GM06990 (cell line): ENCODE measurements around the gene HOXA5.

Source experiments
- DNase-seq: peaks from one replicate; pipeline ENCODE4 v3.0.0-alpha.2; 2011; ENCODE audit not compliant: insufficient read length; ENCODE audit errors: extremely low read depth
- H3K27me3 ChIP-seq: replicated peaks from 2 replicates; pipeline ENCODE4 v1.6.0; 2011; ENCODE audit warnings: low read length; ENCODE audit not compliant: control insufficient read depth, insufficient read depth
- H3K36me3 ChIP-seq: 2 replicates; pipeline ENCODE4 v1.5.1; 2011; ENCODE audit warnings: low read length; ENCODE audit not compliant: control insufficient read depth, insufficient read depth
- H3K4me3 ChIP-seq: replicated peaks from 2 replicates; pipeline ENCODE4 v1.5.1; 2011; ENCODE audit warnings: low read depth, mild to moderate bottlenecking, control low read depth, low read length
- CTCF ChIP-seq: IDR thresholded peaks from 2 replicates; pipeline ENCODE4 v1.5.1; 2011; ENCODE audit warnings: low read length, control low read depth, mild to moderate bottlenecking, inconsistent platforms; ENCODE audit not compliant: insufficient read depth, poor library complexity, severe bottlenecking

Gene HOXA5

GRCh38 chr7:27118580-27118979 lies 24.9 kb downstream of the HOXA5 start:
- Histone ChIP-seq H3K36me3 (no peaks in the 10 kb centered on the region), H3K4me3 (no peak overlapping the region), H3K27me3 (no peaks in the 10 kb centered on the region)
- TF ChIP-seq CTCF, result no peak
- no peak for DNase-seq

- no peaks in the 10 kb centered on the region; the same call in 1 of the 2 replicates for H3K27me3 ChIP-seq
- no peak for TF ChIP-seq CTCF
- no peak overlapping the region for H3K4me3 ChIP-seq
- no peak for DNase-seq
- H3K36me3 ChIP-seq, result no peaks in the 10 kb centered on the region
These were observed 25.5 kb downstream of the HOXA5 start for GRCh38 chr7:27117887-27118491.

GRCh38 chr7:27116962-27117886 lies 26.3 kb downstream of the HOXA5 start:
- no peaks in the 10 kb centered on the region for H3K36me3 ChIP-seq
- H3K4me3 ChIP-seq, result no peak overlapping the region
- H3K27me3 ChIP-seq, result no peaks in the 10 kb centered on the region; the same call in 1 of the 2 replicates
- DNase-seq, result no peak
- no peak for TF ChIP-seq CTCF

- H3K4me3 ChIP-seq, result no peak overlapping the region
- DNase-seq, result no peak
- no peak for TF ChIP-seq CTCF
- H3K36me3 ChIP-seq, result no peaks in the 10 kb centered on the region
- no peaks in the 10 kb centered on the region; the same call in 1 of the 2 replicates for H3K27me3 ChIP-seq
These were observed 27.2 kb downstream of the HOXA5 start for GRCh38 chr7:27116031-27116961.

- no peaks in the 10 kb centered on the region for H3K36me3 ChIP-seq
- no peak overlapping the region for H3K4me3 ChIP-seq
- no peak for TF ChIP-seq CTCF
- H3K27me3 ChIP-seq, result no peaks in the 10 kb centered on the region; the same call in 1 of the 2 replicates
- no peak for DNase-seq
These were observed 28.1 kb downstream of the HOXA5 start for GRCh38 chr7:27115221-27116026.
